ENCODE data around the gene SLC12A6.

- TF ChIP-seq POLR2A (IDR thresholded peaks at IDR 0.05) (no peak), POLR2AphosphoS5 (IDR thresholded peaks at IDR 0.05) (no peak)
Observed at GRCh38 chr15:34335176-34336032, 2.2 kb downstream of the SLC12A6 start.

All from stomach (tissue), 4 donors.